HL-60 (cell line): ENCODE measurements around the gene ADAMTS12.

ENCODE experiments used
- DNase-seq, 2 experiments: peaks; one replicate each; pipeline ENCODE4 v3.0.0-alpha.2; 2010 to 2020; ENCODE audit warnings: low read depth in 1 of 2, low spot score in 1 of 2
- H3K27ac ChIP-seq: fragments of 250-450 bp; sonication (Bioruptor Pico); replicated peaks from 2 replicates; pipeline ENCODE4 v1.5.1; 2020; ENCODE audit warnings: mild to moderate bottlenecking, moderate library complexity
- H3K27me3 ChIP-seq: fragments of 250-450 bp; sonication (Bioruptor Pico); 2 replicates; pipeline ENCODE4 v1.5.1; 2021; ENCODE audit warnings: mild to moderate bottlenecking, moderate library complexity; ENCODE audit not compliant: insufficient read depth, poor library complexity, severe bottlenecking
- H3K4me3 ChIP-seq: replicated peaks from 2 replicates; pipeline ENCODE4 v1.5.1; 2011; ENCODE audit warnings: mild to moderate bottlenecking, control low read depth, low read length; ENCODE audit not compliant: insufficient read depth
- CTCF ChIP-seq: IDR thresholded peaks from one replicate; pipeline ENCODE4 v1.5.1; 2011; ENCODE audit warnings: low read length, control low read depth, inconsistent platforms; ENCODE audit not compliant: insufficient read depth
- GABPA ChIP-seq: IDR thresholded peaks from 2 replicates; pipeline ENCODE4 v1.6.1; 2012; ENCODE audit warnings: low read depth
- POLR2AphosphoS5 ChIP-seq: IDR thresholded peaks from 2 replicates; pipeline ENCODE4 v1.6.1; 2012; ENCODE audit warnings: low read depth
- REST ChIP-seq: IDR thresholded peaks from 2 replicates; pipeline ENCODE4 v1.6.1; 2012; ENCODE audit warnings: low read depth; ENCODE audit not compliant: insufficient replicate concordance
- SPI1 ChIP-seq: IDR thresholded peaks from 2 replicates; pipeline ENCODE4 v1.6.1; 2012; ENCODE audit warnings: low read depth, mild to moderate bottlenecking, borderline replicate concordance

Gene ADAMTS12

DNA sequence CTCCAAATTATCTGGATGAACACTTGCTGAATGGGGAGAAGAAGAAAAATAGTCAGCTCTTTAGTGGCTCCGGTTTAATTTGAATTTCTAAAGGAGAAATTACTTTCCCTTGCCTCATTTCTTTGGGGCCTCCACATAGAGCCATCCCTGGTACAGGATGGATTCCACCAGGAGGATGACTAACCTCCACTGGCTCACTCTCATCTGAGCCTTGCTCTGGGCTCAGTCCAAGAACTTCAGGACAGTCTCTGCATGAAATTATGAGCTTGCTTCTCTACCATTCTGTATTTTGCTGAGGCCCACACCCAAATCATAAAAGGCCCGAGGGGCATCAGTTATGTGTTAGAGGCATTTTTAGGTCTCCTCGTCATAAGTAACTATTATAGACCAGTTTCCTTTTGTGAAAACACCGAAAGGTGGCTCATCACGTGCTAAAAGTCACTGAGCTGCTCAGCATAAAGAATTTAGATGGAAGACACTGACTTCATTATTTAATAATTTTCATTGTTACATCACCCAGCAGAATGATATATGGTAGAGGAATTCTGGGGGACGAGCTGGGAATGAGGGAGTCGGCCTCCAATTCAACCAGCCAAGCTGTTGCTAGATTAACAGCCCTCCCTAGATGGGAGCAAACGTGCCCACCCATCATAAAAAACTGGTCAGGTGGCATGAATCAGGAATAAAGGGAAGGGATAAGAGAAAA, 228.9 kb downstream of the ADAMTS12 start:
- Histone ChIP-seq H3K27ac (no peak overlapping the region), H3K27me3 (no peaks in the 10 kb centered on the region), H3K4me3 (no peak overlapping the region)
- no peak for DNase-seq
- TF ChIP-seq CTCF: no peak
- no peak for TF ChIP-seq SPI1
- TF ChIP-seq GABPA: no peak
- no peak for TF ChIP-seq POLR2AphosphoS5
- no peak for TF ChIP-seq REST

- Histone ChIP-seq H3K27ac (no peak overlapping the region), H3K27me3 (no peaks in the 10 kb centered on the region), H3K4me3 (no peak overlapping the region)
- no peak for TF ChIP-seq SPI1
- TF ChIP-seq CTCF: no peak
- TF ChIP-seq GABPA: no peak
- no peak for TF ChIP-seq REST
- TF ChIP-seq POLR2AphosphoS5: no peak
- DNase-seq: no peak
Measured at GRCh38 chr5:33659526-33660169, 232.1 kb downstream of the ADAMTS12 start.

GRCh38 chr5:33657804-33658440, 233.9 kb downstream of the ADAMTS12 start:
- no peak for DNase-seq
- peaks cover 2% of the 10 kb centered on the region for H3K27me3 ChIP-seq
- no peak overlapping the region for H3K27ac ChIP-seq
- H3K4me3 ChIP-seq: no peak overlapping the region
- no peak for TF ChIP-seq REST
